Loucy (cell line): ENCODE data around the gene SV2B.

ENCODE experiments used
- H2AFZ ChIP-seq: fragments of 200-600 bp; sonication (generic); 2 replicates; pipeline ENCODE4 v1.6.0; 2016; ENCODE audit warnings: antibody characterized with exemption, mild to moderate bottlenecking, low read length, moderate library complexity
- H3F3A ChIP-seq: fragments of 200-600 bp; 2 replicates; pipeline ENCODE4 v1.6.0; 2016; ENCODE audit warnings: antibody characterized with exemption, low read depth, mild to moderate bottlenecking
- H3K27me3 ChIP-seq: fragments of 200-600 bp; sonication (generic); 2 replicates; pipeline ENCODE4 v1.6.1; 2014; ENCODE audit warnings: low read length, mild to moderate bottlenecking; ENCODE audit not compliant: insufficient read depth, poor library complexity, severe bottlenecking
- H3K36me3 ChIP-seq: fragments of 200-600 bp; sonication (generic); 2 replicates; pipeline ENCODE4 v1.6.1; 2016; ENCODE audit warnings: low read length; ENCODE audit not compliant: insufficient read depth
- H3K4me1 ChIP-seq: fragments of 200-600 bp; sonication (generic); 2 replicates; pipeline ENCODE4 v1.5.1; 2014; ENCODE audit warnings: low read length, mild to moderate bottlenecking; ENCODE audit not compliant: insufficient read depth, poor library complexity, severe bottlenecking
- H3K4me2 ChIP-seq: fragments of 200-600 bp; sonication (generic); 2 replicates; pipeline ENCODE4 v1.6.0; 2014; ENCODE audit warnings: antibody characterized with exemption, low read length, low read depth, mild to moderate bottlenecking; ENCODE audit not compliant: poor library complexity, severe bottlenecking
- H3K4me3 ChIP-seq: fragments of 200-600 bp; sonication (generic); 2 replicates; pipeline ENCODE4 v1.5.1; 2014; ENCODE audit warnings: low read length, mild to moderate bottlenecking, mixed read lengths; ENCODE audit not compliant: poor library complexity, severe bottlenecking
- H3K79me2 ChIP-seq: fragments of 200-600 bp; sonication (generic); 2 replicates; pipeline ENCODE4 v1.6.1; 2014; ENCODE audit warnings: low read length; ENCODE audit not compliant: insufficient read depth
- H3K9ac ChIP-seq: fragments of 200-600 bp; sonication (generic); 2 replicates; pipeline ENCODE4 v1.6.0; 2014; ENCODE audit warnings: mild to moderate bottlenecking, low read depth, low read length, moderate library complexity; ENCODE audit not compliant: poor library complexity, severe bottlenecking
- H3K9me2 ChIP-seq: fragments of 200-600 bp; sonication (generic); replicated peaks from 2 replicates; pipeline ENCODE4 v1.6.1; 2016; ENCODE audit warnings: low read depth, low read length, mixed read lengths
- H3K9me3 ChIP-seq: fragments of 200-600 bp; sonication (generic); 2 replicates; pipeline ENCODE4 v1.6.1; 2014; ENCODE audit warnings: mild to moderate bottlenecking, antibody characterized with exemption, low read length, low read depth; ENCODE audit not compliant: insufficient read depth
- H4K20me1 ChIP-seq: fragments of 200-600 bp; sonication (generic); 2 replicates; pipeline ENCODE4 v1.6.0; 2014; ENCODE audit warnings: antibody characterized with exemption, low read length, mild to moderate bottlenecking; ENCODE audit not compliant: insufficient read depth, poor library complexity, severe bottlenecking
- EZH2phosphoT487 ChIP-seq: fragments of 200-600 bp; IDR thresholded peaks from 2 replicates; pipeline ENCODE4 v1.6.1; 2018; ENCODE audit warnings: antibody characterized with exemption, mild to moderate bottlenecking, moderate library complexity, borderline replicate concordance
- TF ChIP-seq, protein P1 (sequence below): fragments of 200-600 bp; sonication (generic); conservative IDR thresholded peaks from 2 replicates; pipeline ENCODE4 v1.5.1; 2014; ENCODE audit warnings: mild to moderate bottlenecking, antibody characterized with exemption, low read length

SV2B gene

GRCh38 chr15:91186904-91187656 lies 87.0 kb downstream of the SV2B start:
- TF ChIP-seq EZH2phosphoT487 = no peak
- TF ChIP-seq, protein P1, sequence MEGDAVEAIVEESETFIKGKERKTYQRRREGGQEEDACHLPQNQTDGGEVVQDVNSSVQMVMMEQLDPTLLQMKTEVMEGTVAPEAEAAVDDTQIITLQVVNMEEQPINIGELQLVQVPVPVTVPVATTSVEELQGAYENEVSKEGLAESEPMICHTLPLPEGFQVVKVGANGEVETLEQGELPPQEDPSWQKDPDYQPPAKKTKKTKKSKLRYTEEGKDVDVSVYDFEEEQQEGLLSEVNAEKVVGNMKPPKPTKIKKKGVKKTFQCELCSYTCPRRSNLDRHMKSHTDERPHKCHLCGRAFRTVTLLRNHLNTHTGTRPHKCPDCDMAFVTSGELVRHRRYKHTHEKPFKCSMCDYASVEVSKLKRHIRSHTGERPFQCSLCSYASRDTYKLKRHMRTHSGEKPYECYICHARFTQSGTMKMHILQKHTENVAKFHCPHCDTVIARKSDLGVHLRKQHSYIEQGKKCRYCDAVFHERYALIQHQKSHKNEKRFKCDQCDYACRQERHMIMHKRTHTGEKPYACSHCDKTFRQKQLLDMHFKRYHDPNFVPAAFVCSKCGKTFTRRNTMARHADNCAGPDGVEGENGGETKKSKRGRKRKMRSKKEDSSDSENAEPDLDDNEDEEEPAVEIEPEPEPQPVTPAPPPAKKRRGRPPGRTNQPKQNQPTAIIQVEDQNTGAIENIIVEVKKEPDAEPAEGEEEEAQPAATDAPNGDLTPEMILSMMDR = no peak
- no peaks in the 10 kb centered on the region for H3K36me3 ChIP-seq
- no peaks in the 10 kb centered on the region for H3F3A ChIP-seq
- no peak overlapping the region for H3K4me2 ChIP-seq
- H3K9me3 ChIP-seq = no peaks in the 10 kb centered on the region
- H3K9ac ChIP-seq = no peak overlapping the region
- H3K27me3 ChIP-seq = peaks cover 5% of the 10 kb centered on the region
- H3K9me2 ChIP-seq = no peaks in the 10 kb centered on the region
- no peak overlapping the region for H2AFZ ChIP-seq
- no peaks in the 10 kb centered on the region for H3K4me1 ChIP-seq
- H3K4me3 ChIP-seq = no peak overlapping the region
- no peaks in the 10 kb centered on the region for H4K20me1 ChIP-seq
- no peaks in the 10 kb centered on the region for H3K79me2 ChIP-seq

DNA sequence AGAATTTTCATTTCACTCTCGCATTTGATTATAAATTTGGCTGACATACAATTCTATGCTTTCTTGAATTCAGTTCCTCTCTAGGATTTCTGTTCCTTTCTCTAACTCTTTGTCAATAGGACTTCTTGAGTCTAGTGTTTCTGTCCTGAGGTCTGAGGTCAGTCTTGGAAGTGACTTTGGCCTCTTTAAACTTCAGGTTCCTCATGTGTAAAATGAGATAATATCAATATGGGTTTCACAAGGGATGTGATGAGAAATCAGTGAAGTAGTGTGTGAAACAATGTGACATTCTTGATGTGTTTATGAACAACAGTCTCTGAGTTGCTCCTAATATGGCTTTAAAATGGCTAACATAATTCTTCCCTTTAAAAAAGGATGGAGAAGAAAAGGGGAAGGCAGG lies 92.2 kb downstream of the SV2B start:
- Histone ChIP-seq H2AFZ (no peak overlapping the region), H3K79me2 (no peaks in the 10 kb centered on the region), H3K27me3 (no peaks in the 10 kb centered on the region), H3K9me3 (no peaks in the 10 kb centered on the region), H3K9ac (no peak overlapping the region), H3K4me2 (no peak overlapping the region), H4K20me1 (no peaks in the 10 kb centered on the region), H3F3A (no peaks in the 10 kb centered on the region), H3K4me3 (no peak overlapping the region), H3K9me2 (no peaks in the 10 kb centered on the region), H3K36me3 (no peaks in the 10 kb centered on the region), H3K4me1 (no peaks in the 10 kb centered on the region)
- TF ChIP-seq EZH2phosphoT487 = no peak
- TF ChIP-seq, protein P1 = no peak

- no peaks in the 10 kb centered on the region for H3F3A ChIP-seq
- H3K36me3 ChIP-seq = no peaks in the 10 kb centered on the region
- H2AFZ ChIP-seq = no peak overlapping the region
- no peaks in the 10 kb centered on the region for H4K20me1 ChIP-seq
- no peaks in the 10 kb centered on the region for H3K79me2 ChIP-seq
- no peaks in the 10 kb centered on the region for H3K27me3 ChIP-seq
- H3K9ac ChIP-seq = no peak overlapping the region
- H3K4me1 ChIP-seq = no peaks in the 10 kb centered on the region
- TF ChIP-seq, protein P1 = no peak
- no peak for TF ChIP-seq EZH2phosphoT487
- H3K4me2 ChIP-seq = no peak overlapping the region
- no peaks in the 10 kb centered on the region for H3K9me2 ChIP-seq
- H3K9me3 ChIP-seq = no peaks in the 10 kb centered on the region
- no peak overlapping the region for H3K4me3 ChIP-seq
Observed at GRCh38 chr15:91192690-91193377, 92.8 kb downstream of the SV2B start.
